Ramos (cell line): ENCODE results near the gene ZBP1.

Experiments
- in situ Hi-C: fragments of 300-500 bp; cut with MboI; formaldehyde crosslinking; loops from one replicate; pipeline ENCODE4 v1.14.3; 2022; ENCODE audit warnings: low sequenced_read_pairs; ENCODE audit not compliant: unreplicated experiment

Gene ZBP1

DNA sequence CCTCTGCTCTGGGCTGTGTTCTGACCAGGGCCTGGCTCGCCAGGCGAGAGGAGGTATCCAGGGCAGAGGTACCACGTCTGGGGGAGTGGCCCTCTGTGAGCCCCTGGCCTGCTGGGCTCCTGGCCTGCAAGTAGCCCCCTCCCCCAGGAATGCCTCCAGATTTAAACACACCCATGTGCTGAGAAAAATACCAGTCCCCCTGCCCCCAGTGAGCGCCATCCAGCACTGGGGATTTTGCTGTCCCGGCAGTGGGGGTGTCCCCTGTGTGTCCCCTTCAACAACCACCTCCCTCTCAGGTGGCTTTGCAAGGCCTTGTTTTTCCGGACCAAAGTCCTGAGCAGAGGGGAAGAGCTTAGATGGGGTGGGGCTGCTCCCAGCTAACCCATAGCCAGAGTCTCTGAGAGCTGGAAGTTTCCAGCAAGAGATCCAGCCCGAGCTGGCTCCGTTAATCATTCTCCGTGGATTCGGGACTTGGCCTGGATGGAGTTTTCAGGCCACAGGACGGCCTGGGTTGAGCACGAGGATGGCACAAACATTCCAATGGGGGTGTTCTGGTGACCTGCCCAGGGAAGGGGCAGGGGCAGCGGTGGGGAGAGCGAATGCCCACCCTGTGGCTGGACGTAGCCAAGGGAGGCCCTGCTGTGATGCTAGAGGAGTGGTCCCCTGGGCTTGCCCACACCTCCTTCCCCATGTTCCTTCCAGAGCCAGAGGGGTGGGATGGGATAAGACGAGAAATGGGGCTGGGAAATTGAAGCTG is 30.3 kb downstream of the ZBP1 start:
- in situ Hi-C loops, result loop anchor here (5.0 to 10.0 kb wide), 4 partner anchors 83 to 592 kb away; no protein-coding TSS in a partner anchor

DNA sequence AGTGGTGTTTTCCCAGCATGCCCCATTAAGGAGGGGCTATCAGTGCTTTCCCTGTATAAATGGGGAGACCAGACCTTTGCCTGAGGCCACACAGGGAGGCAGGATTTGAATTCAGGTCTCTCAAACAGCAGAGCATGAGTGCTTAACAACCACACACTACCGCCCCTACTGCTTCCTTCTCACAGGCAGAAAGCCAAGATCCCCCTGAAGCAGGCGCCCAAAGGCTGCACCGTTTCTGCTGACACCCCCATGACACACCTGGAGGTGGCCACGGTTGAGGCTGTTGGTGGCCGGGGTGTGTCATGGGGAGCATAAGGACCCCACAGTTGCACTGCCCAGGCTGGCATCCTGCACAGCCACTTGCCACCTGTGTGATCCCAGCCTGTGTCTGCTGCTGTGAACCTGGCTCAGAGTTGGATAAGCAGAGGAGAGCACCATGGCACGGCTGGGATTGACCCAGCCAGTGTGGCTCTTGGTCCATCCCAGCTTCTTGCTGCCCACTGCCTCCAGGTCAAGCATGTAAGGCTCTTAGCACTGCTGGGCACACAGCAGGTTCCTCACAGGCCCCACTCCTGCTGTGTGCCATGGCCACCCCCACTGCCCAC is 31.0 kb downstream of the ZBP1 start:
- in situ Hi-C loops, result no loop called here

DNA sequence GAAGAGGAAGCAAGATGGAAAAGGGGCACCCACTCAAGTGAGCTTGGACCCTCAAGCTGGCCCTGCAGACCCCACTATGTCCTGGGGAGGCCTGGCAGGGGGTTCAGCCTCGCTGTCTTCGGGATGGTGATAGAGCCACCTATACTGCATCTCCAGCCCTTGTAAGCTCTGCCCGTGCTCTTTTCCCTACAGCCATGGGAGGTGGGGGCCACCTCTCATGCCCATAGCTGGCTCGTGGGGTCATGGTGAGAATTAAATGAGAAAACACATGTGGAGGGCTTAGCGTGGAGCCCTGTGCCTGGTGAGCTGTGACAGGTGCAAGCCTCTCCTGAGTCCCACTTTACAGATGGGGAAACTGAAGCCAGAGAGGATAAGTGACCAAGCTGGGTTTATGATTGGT is 31.6 kb downstream of the ZBP1 start:
- in situ Hi-C loops, result no loop called here

DNA sequence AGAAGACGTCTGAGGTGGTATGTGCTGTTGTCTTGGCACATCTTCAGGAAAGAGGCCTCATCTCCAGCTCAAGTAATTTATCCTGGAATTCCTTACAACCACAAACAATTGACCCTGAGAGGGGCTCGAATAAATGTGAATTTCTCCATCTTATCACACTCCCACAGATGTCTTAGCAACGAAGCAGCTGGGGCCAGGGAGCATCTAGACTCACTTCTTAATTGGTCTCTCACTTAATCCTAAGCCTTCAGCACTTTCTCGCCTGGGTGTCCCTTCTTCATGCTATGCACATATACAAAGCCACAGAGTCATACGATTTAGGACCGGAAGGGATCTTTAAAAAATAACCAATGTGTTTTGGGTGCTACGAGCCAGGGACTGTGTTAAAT is 32.2 kb downstream of the ZBP1 start:
- in situ Hi-C loops, result no loop called here

DNA sequence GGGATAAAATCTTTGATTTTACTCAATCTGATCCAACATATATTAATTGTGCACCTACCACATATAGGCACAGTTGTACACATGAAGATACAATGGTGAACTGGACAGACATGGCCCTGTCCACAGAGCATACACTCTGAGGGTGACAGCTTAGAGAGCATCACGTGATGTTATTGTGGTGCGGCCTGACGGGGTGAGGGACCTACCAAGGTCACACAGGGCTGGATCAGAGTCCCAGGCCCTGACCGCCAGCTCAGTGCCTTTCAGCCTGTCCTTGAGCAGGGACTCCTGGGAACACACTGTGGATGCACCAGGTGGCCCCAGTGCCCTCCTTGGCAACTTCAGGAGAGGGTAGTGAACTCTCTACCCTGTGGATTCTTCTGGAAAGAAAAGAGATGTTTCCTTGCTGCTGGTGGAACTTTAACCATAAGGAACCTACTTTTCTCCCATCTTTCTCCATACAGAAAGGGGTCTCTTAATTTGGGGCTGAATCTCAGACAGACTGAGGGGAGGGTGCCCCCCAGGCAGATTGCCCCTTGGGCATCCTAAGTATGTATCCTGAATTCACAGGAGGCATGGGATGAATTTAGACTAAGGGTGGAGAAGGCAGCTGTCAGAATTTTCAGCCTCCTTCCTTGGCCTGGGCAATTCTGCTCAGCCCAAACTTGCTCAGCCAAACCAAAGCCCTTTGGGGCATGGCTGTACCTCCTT is 32.8 kb downstream of the ZBP1 start:
- in situ Hi-C loops, result no loop called here

DNA sequence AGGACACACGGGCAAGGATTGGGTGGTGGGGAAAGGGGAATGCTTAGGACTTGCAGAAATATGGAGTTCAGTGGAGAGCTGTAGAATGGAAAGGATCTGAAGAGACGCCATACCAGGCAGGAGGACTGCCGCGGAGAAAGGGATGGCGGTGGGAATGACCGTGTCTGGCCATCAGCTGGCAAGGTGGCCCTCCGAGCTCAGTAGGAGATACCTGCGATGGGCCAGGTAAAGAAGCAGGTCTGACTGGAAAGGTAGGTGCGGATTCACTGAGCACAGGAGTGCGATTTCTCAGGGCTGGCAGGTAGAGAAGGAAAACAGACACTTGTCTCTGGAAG is 33.3 kb downstream of the ZBP1 start:
- in situ Hi-C loops, result no loop called here

DNA sequence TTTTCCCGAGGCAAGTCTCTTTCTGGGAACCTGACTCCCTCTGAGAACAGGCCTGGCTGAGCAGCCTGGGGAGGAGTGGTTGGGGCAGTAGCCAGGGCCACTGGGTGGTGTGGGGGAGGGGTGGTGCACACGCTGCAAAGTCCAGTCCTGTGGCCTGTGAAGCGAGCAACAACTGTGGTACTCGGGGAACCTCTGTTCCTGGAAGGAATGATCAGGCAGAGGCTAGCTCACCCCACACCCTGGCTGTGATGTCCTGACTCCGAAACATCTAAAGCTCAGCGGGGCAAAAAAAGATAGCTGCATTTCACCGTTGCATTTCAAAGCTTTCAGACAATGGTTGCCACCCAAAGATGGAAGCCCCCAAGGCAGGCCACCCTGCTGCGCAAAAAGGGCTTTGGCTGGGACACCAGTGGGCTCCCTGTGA is 33.8 kb downstream of the ZBP1 start:
- in situ Hi-C loops, result no loop called here

DNA sequence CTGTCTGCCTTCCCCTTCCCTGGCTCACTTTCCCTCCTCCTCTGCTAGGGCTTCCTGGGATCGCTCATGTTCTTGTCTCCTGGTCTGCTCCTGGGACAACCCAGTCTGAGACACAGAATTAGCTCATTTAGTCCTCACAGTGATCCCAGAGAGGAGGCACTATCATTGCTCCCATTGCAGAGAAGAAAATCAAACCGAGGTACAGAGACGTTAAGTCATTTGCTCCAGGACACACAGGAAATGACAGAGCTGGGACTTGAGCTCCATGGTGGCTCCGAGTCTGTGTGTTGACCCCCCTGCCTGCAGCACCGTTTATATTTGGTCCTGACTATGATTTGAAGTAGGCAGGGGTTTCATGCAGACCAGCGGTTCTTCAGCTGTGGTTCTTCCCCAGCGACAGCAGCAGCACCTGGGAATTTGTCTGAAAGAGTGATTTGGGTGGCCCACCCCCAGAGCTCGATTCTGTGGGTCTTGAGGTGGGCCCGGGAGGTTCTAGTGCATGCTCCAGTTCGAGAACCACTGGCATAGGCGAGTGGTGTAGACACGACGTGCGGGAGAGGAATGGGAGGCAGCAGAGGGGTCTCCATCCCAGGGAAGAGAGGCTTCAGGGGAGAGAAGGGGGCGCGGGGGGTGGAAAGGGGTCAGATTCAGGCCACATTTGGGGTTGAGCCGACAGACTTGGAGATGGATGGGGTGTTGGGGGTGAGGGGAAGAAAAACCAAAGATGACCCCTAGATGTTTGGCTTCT is 34.6 kb downstream of the ZBP1 start:
- in situ Hi-C loops, result no loop called here

DNA sequence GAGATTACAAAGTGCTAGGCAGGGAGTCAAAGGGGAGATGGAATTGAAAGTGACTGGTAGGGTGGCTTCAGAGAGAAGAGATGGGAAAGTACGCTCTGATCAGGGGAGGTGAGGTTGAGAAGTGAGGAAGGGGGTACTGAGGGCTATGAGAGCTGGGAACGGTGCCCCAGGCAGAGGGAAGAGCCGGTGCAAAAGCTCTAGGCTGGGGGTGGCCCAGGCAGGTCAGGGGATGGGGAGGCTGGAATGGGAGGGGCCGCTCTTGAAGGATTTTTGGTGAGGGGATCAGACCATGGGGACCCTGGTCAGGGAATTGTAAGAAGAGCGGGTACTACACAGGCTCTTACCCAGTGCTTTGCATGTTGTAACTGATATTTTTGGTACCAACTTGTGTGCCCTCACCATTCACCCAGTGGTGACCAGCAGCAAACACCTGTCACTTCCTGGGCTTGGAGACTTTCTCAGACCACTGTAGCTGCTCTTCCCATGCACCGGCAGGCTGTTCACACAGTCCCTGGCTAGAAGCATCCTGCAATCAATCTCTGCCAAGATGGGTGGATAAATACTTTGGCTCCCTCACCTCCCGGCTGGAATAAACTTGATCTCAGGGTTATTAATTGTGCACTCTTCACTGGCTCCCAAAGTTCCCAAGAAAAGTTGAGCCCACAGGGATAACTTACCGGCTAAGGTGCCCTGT is 35.3 kb downstream of the ZBP1 start:
- in situ Hi-C loops, result no loop called here

DNA sequence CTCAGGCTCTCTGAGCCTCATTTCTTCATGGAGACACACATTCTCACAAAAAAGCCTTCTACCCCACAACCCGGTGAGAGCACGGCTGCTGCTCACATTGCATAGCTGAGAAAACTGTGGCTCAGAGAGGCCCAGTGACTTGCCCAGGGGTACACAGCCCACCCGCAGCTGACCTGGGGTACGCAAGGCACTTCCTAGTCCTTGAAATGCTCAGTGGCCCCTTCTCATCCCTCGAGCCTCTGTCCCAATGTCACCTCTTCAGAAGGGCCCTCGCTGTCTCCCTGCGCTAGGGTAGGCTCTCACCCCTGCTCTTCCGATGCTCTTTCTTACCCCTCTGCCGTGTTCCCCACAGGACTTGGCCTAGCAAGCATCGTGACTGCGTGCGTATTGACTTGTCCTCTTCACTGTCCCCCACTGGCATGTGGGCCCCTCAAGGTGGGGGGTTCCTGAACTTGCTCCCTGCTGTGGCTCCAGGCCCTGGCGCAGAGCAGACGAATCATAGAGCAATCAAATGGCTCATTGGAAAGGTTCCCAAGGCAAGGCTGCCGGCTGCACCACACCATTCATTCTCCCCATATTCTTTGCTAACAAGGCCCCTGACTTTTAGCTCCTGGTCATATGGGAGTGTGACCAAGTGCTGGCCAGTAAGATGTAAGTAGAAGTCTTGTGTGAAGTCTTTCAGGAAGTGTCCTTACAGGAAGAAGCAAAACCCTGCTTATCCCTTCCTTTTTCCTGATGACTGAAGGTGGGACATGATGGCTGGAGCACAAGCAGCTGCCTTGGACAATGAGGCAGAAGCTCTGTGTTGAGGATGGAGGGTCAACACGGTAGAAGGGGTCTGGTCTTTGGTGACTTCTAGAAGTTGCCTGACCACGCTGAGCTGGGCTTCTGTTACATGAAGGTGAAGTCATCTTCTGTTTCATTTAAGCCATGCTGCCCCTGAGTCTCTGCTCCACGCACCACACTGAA is 36.7 kb downstream of the ZBP1 start:
- in situ Hi-C loops, result no loop called here

DNA sequence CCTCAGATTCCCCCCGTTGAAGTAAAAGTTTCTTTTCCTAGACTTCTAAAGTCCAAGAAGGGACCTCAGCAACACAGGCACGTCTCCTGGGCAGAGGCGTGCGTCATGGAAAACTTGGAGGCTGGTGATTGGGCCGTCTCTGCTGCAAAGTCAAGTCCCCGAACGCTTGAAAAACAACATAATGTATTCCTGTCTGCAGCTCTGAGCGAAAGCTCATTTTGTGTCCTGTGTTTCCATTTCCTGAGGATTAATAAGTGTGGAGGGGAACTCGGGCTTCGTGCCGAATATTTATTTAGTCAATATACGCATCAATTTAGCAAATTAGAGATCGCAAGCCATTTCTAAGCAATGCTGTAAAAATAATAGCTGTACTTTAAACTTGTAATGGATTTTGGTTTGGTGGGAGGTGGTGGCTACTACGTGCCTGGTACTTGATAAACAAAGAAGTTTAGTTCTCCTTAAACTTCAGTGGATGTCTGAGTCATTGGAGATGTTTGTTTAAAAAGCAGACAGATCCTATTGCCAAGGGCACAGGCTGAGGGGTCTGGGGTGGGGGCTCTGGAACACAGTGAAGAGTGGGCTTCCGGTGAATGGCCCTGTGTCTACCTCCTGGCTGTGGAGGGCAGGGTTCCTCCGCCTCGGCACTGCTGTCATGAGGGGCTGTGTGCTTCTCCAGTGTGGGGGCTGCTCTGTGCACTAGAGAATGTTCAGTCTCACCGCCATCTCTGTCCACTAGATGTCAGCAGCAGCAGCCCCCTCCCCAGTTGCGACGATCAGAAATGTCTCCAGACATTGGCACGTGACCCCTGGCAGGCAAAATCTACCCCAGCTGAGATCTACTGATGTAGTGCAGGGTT is 37.6 kb downstream of the ZBP1 start:
- in situ Hi-C loops, result no loop called here

DNA sequence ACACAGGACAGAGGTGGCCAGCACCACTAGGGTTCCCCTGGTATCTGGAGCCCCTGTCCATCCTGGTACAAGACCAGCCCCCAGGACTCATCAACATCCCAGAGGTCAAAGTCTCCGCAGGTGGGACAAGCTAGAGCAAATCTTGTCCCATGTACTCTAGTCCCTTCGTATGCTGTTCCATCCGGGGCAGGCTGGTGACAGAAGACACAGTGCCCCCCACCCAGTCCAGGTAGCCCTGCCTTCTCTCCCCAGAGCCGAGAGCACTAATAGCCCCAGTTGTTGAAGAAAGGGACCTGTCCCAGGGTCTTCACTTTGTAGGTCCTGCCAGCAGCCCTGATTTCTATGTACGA is 38.2 kb downstream of the ZBP1 start:
- in situ Hi-C loops, result no loop called here

DNA sequence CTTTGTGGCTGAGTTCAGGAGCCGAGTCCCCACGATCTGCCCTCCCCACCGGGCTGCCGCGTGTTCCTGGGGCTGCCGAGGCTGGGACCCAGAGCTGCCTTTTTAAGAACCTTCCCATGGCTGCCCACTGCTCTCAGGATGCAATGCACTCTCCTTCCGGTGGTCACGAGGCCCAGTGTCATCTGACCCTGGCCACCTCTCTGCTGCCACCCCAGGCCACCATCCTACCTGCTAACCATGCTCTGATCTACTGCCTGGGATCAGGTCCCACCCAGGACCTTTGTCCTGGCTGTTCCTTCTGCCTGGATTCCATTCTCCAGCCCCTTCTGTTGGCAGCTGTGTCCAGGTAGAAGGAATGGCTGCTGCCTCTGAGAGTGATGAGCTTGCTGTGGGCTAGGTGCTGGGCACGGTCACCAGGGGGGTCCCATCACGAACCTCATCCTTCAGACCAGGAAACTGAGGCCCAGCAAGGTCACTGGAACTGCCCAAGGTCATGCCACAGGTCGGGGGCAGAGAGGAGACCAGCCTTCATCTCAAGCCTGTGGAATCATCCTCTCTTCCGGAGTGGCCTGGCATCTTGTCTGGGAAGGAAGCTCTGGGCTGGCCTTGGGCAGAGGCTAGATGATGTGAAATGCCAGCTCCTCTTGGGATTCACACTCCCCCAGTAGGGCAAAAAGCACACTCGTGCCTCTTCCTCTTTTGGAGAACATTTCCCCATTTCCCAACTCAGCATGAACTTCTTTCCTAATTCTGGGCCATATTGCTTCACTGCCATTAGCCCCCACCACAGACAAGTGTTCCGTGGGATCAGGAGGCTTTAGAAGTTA is 38.8 kb downstream of the ZBP1 start:
- in situ Hi-C loops, result no loop called here

DNA sequence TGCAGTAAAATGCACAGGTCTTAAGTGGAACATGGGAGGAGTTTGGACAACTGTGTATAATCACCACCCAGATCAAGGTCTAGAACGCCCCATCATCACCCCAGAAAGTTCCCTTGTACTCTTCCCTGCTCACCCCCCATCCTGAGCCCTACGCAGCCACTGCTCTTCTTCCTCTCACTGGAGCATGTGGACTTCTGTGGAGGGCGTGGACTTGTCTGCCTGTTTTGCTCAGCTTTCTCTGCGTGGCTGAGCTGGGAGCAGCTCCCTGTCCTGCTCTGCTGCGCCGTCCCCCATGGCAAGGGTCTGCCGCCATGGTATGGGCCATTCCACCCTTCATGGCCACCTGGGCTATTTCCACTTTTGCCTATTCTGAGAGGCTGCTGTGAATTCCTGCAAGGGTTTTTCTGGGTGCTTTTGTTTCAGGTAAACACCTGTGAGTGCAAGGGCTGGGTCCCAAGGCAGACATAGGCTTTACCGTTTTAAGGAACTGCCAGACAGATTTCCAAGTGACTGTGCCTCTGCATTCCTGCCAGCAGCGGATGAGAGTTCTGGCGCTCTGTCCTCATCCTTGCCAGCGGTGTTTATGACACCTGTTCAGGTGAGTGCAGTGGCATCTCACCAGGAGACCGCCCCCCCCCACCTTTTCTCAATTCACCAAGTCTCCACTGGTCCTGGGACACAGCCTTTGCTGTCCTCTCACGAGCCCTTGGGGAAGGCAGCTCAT is 39.6 kb downstream of the ZBP1 start:
- in situ Hi-C loops, result no loop called here

DNA sequence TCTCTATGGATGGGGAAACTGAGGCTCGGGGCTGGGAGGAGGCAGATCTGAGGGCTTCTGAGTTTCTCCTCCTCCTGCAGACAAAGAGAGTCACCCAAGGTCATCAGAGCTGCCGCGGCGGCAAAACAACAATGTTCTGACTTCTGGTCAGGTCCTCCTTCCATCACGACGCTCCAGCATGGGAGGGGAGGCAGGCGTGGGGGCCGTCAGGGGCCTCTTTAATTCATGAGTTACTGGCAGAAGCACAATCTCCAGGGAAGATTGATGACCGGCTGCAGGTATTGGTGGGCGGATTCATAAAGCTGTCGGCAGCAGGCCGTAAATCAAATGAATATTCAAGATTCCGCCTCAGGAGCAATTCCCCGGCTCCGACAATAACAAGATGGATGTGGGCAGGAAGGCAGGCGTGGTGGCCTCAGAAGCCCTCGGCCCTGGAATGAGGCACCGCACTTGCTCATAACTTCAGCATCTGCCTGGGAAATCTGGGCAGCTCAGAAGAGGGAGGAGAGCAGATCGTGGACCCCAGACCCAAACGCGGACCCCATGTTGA is 40.3 kb downstream of the ZBP1 start:
- in situ Hi-C loops, result no loop called here

DNA sequence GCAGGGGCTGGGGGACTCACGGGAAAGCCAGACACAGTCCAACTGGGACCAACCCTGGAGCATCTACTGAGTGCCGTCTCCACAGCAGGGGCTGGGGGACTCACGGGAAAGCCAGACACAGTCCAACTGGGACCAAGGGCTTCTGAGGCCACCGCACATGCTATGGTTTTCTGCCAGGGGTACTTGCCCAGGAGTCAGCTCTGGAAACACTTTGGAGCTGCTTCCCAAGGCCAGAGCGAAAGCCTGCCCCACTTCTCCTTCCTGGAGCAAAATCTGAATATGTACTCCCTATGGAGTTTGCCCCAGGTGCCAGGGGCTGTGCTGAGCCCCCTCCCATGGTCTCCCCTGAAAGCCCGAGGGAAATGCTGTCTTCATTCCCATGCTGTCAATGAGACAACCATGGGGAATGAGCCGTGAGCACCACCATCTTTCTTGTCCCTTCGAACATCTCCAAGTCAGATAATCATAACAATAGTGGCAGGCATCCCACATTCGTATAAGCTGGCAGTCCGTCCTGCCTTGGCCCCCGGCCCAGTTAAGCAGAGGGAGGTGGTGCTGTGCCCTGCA is 40.8 kb downstream of the ZBP1 start:
- in situ Hi-C loops, result no loop called here
